ENCODE results near the gene DCST1.

- TF ChIP-seq, protein P1, sequence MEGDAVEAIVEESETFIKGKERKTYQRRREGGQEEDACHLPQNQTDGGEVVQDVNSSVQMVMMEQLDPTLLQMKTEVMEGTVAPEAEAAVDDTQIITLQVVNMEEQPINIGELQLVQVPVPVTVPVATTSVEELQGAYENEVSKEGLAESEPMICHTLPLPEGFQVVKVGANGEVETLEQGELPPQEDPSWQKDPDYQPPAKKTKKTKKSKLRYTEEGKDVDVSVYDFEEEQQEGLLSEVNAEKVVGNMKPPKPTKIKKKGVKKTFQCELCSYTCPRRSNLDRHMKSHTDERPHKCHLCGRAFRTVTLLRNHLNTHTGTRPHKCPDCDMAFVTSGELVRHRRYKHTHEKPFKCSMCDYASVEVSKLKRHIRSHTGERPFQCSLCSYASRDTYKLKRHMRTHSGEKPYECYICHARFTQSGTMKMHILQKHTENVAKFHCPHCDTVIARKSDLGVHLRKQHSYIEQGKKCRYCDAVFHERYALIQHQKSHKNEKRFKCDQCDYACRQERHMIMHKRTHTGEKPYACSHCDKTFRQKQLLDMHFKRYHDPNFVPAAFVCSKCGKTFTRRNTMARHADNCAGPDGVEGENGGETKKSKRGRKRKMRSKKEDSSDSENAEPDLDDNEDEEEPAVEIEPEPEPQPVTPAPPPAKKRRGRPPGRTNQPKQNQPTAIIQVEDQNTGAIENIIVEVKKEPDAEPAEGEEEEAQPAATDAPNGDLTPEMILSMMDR (IDR thresholded peaks at IDR 0.05; ENCODE audit: extremely low read depth in 1 of 2, insufficient read depth in 1 of 2, low read depth in 1 of 2, low read length in 2 of 2) = peak; percentile 79 to 89
- no peak for TF ChIP-seq MYC (IDR thresholded peaks at IDR 0.05; ENCODE audit: low read depth, low read length)
- TF ChIP-seq POLR2A (IDR thresholded peaks at IDR 0.05; ENCODE audit: low read depth, low read length) = no peak
- TF ChIP-seq EZH2 (IDR thresholded peaks at IDR 0.05; ENCODE audit: borderline replicate concordance, low read depth, low read length, severe bottlenecking) = no peak
- no peak for TF ChIP-seq JUN (IDR thresholded peaks at IDR 0.05; ENCODE audit: borderline replicate concordance, insufficient read depth, insufficient read length, low read depth)
- TF ChIP-seq, protein P2, sequence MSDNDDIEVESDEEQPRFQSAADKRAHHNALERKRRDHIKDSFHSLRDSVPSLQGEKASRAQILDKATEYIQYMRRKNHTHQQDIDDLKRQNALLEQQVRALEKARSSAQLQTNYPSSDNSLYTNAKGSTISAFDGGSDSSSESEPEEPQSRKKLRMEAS (IDR thresholded peaks at IDR 0.05; ENCODE audit: insufficient read depth, insufficient read length) = no peak
- no peak for TF ChIP-seq FOS (IDR thresholded peaks at IDR 0.05; ENCODE audit: borderline replicate concordance, insufficient read depth, low read length)
These were observed 11.4 kb downstream of the DCST1 start for GRCh38 chr1:155044812-155045657.
